HCT116 (cell line): ENCODE data around the gene HOXD11.

Experiments
- ELF1 ChIP-seq: IDR thresholded peaks from 2 replicates; pipeline ENCODE4 v1.6.1; 2012; ENCODE audit warnings: low read depth, borderline replicate concordance
- POLR2AphosphoS5 ChIP-seq: IDR thresholded peaks from 2 replicates; pipeline ENCODE4 v1.6.1; 2011; ENCODE audit warnings: mild to moderate bottlenecking, low read depth, low read length, moderate library complexity
- RAD21 ChIP-seq: IDR thresholded peaks from 2 replicates; pipeline ENCODE4 v1.6.1; 2012; ENCODE audit warnings: low read depth, mild to moderate bottlenecking
- SIN3A ChIP-seq: IDR thresholded peaks from 2 replicates; pipeline ENCODE4 v1.6.1; 2012; ENCODE audit warnings: low read depth
- TF ChIP-seq, protein P1 (sequence below), 3 experiments: fragments of 200-600 bp in 1 of 3; sonication (generic) in 1 of 3; IDR thresholded peaks in 2 of 3; conservative IDR thresholded peaks in 1 of 3; 2 replicates each; pipeline ENCODE4 v1.5.1; 2012 to 2017; ENCODE audit warnings: low read depth in 2 of 3, low read length in 2 of 3, antibody characterized with exemption in 1 of 3, borderline replicate concordance in 1 of 3, control low read depth in 1 of 3, mild to moderate bottlenecking in 1 of 3, mixed read lengths in 1 of 3, mixed run types in 1 of 3, moderate library complexity in 1 of 3; ENCODE audit not compliant: insufficient read depth in 1 of 3

DNA sequence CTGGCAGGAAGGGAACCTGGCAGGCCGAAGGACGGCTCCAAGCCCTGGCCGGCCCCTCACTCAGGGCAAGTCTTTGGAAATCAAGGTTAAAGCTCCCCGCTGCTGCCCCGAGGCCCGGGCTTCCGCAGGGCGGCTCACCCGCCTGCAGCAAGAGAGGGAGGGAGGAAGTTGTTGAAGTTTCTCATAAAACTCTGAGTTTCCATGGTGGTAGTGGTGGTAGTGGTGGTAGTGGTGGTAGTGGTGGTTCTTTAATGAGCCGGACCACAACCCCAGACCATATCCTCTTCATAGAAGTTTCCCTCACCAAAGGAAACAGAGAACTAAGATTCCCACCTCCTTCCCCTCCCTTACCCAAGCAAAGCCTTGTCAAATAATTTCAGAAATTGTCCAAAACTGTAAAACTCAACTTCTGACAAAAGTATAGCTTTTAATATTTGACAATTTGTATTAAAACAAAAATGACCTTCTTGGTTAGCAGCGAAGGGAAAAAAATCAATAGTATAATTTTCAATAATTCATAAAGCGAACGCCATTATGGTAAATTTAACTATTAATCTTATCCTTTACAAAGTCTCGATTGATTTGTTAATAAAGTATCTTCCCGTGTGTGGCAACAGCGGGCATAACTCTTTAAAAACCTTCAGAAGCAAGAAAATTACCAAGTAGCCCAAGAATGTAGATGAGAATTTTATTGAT lies 8.0 kb downstream of the HOXD11 start:
- TF ChIP-seq, protein P1, sequence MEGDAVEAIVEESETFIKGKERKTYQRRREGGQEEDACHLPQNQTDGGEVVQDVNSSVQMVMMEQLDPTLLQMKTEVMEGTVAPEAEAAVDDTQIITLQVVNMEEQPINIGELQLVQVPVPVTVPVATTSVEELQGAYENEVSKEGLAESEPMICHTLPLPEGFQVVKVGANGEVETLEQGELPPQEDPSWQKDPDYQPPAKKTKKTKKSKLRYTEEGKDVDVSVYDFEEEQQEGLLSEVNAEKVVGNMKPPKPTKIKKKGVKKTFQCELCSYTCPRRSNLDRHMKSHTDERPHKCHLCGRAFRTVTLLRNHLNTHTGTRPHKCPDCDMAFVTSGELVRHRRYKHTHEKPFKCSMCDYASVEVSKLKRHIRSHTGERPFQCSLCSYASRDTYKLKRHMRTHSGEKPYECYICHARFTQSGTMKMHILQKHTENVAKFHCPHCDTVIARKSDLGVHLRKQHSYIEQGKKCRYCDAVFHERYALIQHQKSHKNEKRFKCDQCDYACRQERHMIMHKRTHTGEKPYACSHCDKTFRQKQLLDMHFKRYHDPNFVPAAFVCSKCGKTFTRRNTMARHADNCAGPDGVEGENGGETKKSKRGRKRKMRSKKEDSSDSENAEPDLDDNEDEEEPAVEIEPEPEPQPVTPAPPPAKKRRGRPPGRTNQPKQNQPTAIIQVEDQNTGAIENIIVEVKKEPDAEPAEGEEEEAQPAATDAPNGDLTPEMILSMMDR (IDR thresholded peaks at IDR 0.05 in 2 of 3, conservative IDR thresholded peaks at IDR 0.05 in 1 of 3; ENCODE audit: borderline replicate concordance in 1 of 3, insufficient read depth in 1 of 3, low read depth in 2 of 3, low read length in 2 of 3), result no peak
- TF ChIP-seq POLR2AphosphoS5, result no peak
- TF ChIP-seq RAD21, result no peak
- TF ChIP-seq ELF1, result no peak
- TF ChIP-seq SIN3A, result no peak
